ENCODE data around the gene ERBIN. TPM values are rescaled to one million over a fixed set of nuclear protein-coding genes. Genes with fewer than 3 reads are reported as not detected.

The ERBIN gene
- total and polyA plus RNA-seq, 2 of the 13 experiments (the other 11 are each of a cell fraction or from before 2014, with no cell fraction given) = 14.4 to 41.7 TPM

- Histone ChIP-seq H3K9ac (ENCODE audit: insufficient read depth, low read depth, low read length) (no peak overlapping the region), H3K9me3 (ENCODE audit: low read length) (no peaks in the 10 kb centered on the region), H3K27ac (ENCODE audit: extremely low read length, insufficient read depth, low read length) (no peak overlapping the region), H3K79me2 (ENCODE audit: insufficient read depth, low read length) (no peaks in the 10 kb centered on the region), H3K36me3 (replicated peaks in 1 of 2; ENCODE audit: control insufficient read depth in 1 of 2, insufficient read depth in 2 of 2, low read length in 2 of 2) (no peaks in the 10 kb centered on the region), H3K4me1 (ENCODE audit: insufficient read depth, low read length) (no peaks in the 10 kb centered on the region), H2AFZ (ENCODE audit: low read length) (no peak overlapping the region), H3K27me3 (ENCODE audit: control insufficient read depth in 1 of 2, insufficient read depth in 2 of 2, low read length in 2 of 2) (no peaks in the 10 kb centered on the region), H3K4me3 (replicated peaks in 1 of 3; ENCODE audit: insufficient read depth in 1 of 3, low read depth in 2 of 3, low read length in 3 of 3) (no peak overlapping the region), H4K20me1 (ENCODE audit: insufficient read depth, low read length) (no peaks in the 10 kb centered on the region), H3K4me2 (ENCODE audit: low read depth, low read length) (no peak overlapping the region)
- in situ Hi-C loops (cut with HindIII; ENCODE audit: extremely low pct_ligation_motif_present, low pct_unique_long_range_greater_than_20kb) = no loop called here
- DNase-seq (ENCODE audit: low spot score) (no peak), FAIRE-seq (no peak), ATAC-seq (no peak)
- intact Hi-C loops (cut with micrococcal nuclease; ENCODE audit: unreplicated experiment) = no loop called here
- POLR2A ChIA-PET = no interaction called here
- CTCF ChIA-PET (ENCODE audit: low intra/inter-chr PET ratio, low total read pairs) = no interaction called here
- WGBS (ENCODE audit: low lambda C conversion rate) = 49% methylated on average over 4 of the region's 4 CpGs
- no peak for TF ChIP-seq ZHX1 (CRISPR knock-in tag; IDR thresholded peaks at IDR 0.05; ENCODE audit: low read depth)
- no peak for TF ChIP-seq ZNF468 (CRISPR knock-in tag; IDR thresholded peaks at IDR 0.05)
- TF ChIP-seq KDM6A (CRISPR knock-in tag; IDR thresholded peaks at IDR 0.05; ENCODE audit: low read depth) = no peak
- no peak for TF ChIP-seq ZNF34 (CRISPR knock-in tag; IDR thresholded peaks at IDR 0.05; ENCODE audit: borderline replicate concordance)
- TF ChIP-seq EP300 (IDR thresholded peaks at IDR 0.05; ENCODE audit: low read depth in 2 of 2, low read length in 2 of 2) = no peak
- TF ChIP-seq EP300 (CRISPR knock-in tag; IDR thresholded peaks at IDR 0.05; ENCODE audit: borderline replicate concordance) = no peak
- no peak for TF ChIP-seq BCL3 (CRISPR knock-in tag; IDR thresholded peaks at IDR 0.05)
- BruUV-seq (replicated peaks) = no TSS peak
Observed at GRCh38 chr5:65876970-65877369, 49.4 kb upstream of the ERBIN start.

All from HepG2 (cell line).